B cell (primary cell): ENCODE measurements around the gene GAK. TPM values are rescaled to one million over a fixed set of nuclear protein-coding genes. Genes with fewer than 3 reads are reported as not detected.

Source experiments
- ATAC-seq: fragments of 200-7000 bp; cut with Tn5 transposase; one replicate; pipeline ENCODE4 v1.10.0; 2021; ENCODE audit warnings: low read depth, mild to moderate bottlenecking, moderate number of reproducible peaks, moderate library complexity
- CTCF ChIA-PET: fragments of 350-600 bp; sonication (Branson Sonifier 250); formaldehyde crosslinking; loops from one replicate; lab custom pipeline; 2021; ENCODE audit warnings: antibody characterized with exemption, inconsistent platforms; lab: Charles Lee
- POLR2A ChIA-PET: fragments of 350-600 bp; sonication (Branson Sonifier 250); formaldehyde crosslinking; loops from one replicate; lab custom pipeline; 2021; ENCODE audit warnings: antibody characterized with exemption; lab: Charles Lee
- DNase-seq: peaks from one replicate; pipeline ENCODE4 v3.0.0; 2013
- H2AFZ ChIP-seq: 2 replicates; pipeline ENCODE4 v1.6.1; 2012; ENCODE audit warnings: mild to moderate bottlenecking, low read depth, low read length; ENCODE audit not compliant: insufficient read depth, poor library complexity, severe bottlenecking
- H3K27ac ChIP-seq, 2 donors: 1 replicate in 1 of 2; 2 replicates in 1 of 2; pipeline ENCODE4 v1.5.1; 2012 to 2013; ENCODE audit warnings: low read length in 2 of 2, mild to moderate bottlenecking in 2 of 2, moderate library complexity in 1 of 2
- H3K27me3 ChIP-seq, 4 experiments: fragments of 200-600 bp in 1 of 4; sonication (generic) in 1 of 4; replicated peaks in 1 of 4; 1 replicate in 2 of 4; 2 replicates in 2 of 4; pipeline versions ENCODE4 v1.6.1 to v1.7.0; 2013 to 2016; ENCODE audit warnings: low read length in 3 of 4, mild to moderate bottlenecking in 2 of 4, mixed read lengths in 1 of 4, moderate library complexity in 1 of 4; ENCODE audit not compliant: insufficient read depth in 4 of 4, control insufficient read depth in 3 of 4; ENCODE audit errors: control extremely low read depth in 1 of 4
- H3K36me3 ChIP-seq, 2 experiments: replicated peaks in 1 of 2; 1 replicate in 1 of 2; 2 replicates in 1 of 2; pipeline versions ENCODE4 v1.6.1 to v1.7.1; 2013; ENCODE audit warnings: low read length in 1 of 2; ENCODE audit not compliant: insufficient read depth in 2 of 2, control insufficient read depth in 1 of 2; ENCODE audit errors: control extremely low read depth in 1 of 2, extremely low read depth in 1 of 2
- H3K4me1 ChIP-seq, 2 donors: fragments of 200-600 bp in 1 of 2; sonication (generic) in 1 of 2; 1 replicate in 1 of 2; 2 replicates in 1 of 2; pipeline versions ENCODE4 v1.5.1 to v1.6.1; 2013 to 2017; ENCODE audit warnings: low read length in 2 of 2; ENCODE audit not compliant: control insufficient read depth in 2 of 2, insufficient read depth in 2 of 2
- H3K4me2 ChIP-seq: replicated peaks from 2 replicates; pipeline ENCODE3; 2012; ENCODE audit warnings: mild to moderate bottlenecking, low read depth, low read length; ENCODE audit not compliant: poor library complexity, severe bottlenecking
- H3K4me3 ChIP-seq, 5 experiments: fragments of 200-600 bp in 1 of 5; sonication (generic) in 1 of 5; 1 replicate in 3 of 5; 2 replicates in 2 of 5; pipeline versions ENCODE4 v1.5.1 to v1.7.0; 2011 to 2016; ENCODE audit warnings: low read length in 4 of 5, mild to moderate bottlenecking in 4 of 5, low read depth in 2 of 5, control low read depth in 1 of 5, moderate library complexity in 1 of 5; ENCODE audit not compliant: insufficient read depth in 1 of 5; ENCODE audit errors: control extremely low read depth in 1 of 5, extremely low read depth in 1 of 5
- H3K79me2 ChIP-seq: fragments of 200-600 bp; sonication (generic); one replicate; pipeline ENCODE4 v1.6.0; 2016; ENCODE audit warnings: low read length; ENCODE audit not compliant: control insufficient read depth, insufficient read depth
- H3K9ac ChIP-seq: fragments of 200-600 bp; sonication (generic); 2 replicates; pipeline ENCODE4 v1.6.1; 2017; ENCODE audit warnings: mild to moderate bottlenecking, low read length, moderate library complexity
- H3K9me3 ChIP-seq, 3 donors: one replicate each; pipeline versions ENCODE4 v1.6.1 to v1.7.1; 2013; ENCODE audit warnings: low read length in 2 of 3; ENCODE audit not compliant: control insufficient read depth in 2 of 3, insufficient read depth in 1 of 3; ENCODE audit errors: control extremely low read depth in 1 of 3
- H4K20me1 ChIP-seq: 2 replicates; pipeline ENCODE4 v1.6.0; 2012; ENCODE audit warnings: mild to moderate bottlenecking, low read length; ENCODE audit not compliant: insufficient read depth, control insufficient read depth, poor library complexity, severe bottlenecking
- H3K27ac Mint-ChIP-seq: one replicate; pipeline ENCODE4 v1.8.0; 2021; ENCODE audit warnings: mixed read lengths
- H3K27me3 Mint-ChIP-seq: one replicate; pipeline ENCODE4 v1.8.0; 2021; ENCODE audit warnings: mixed read lengths
- H3K4me1 Mint-ChIP-seq: one replicate; pipeline ENCODE4 v1.8.0; 2021; ENCODE audit warnings: mixed read lengths
- H3K4me3 Mint-ChIP-seq: one replicate; pipeline ENCODE4 v1.8.0; 2021; ENCODE audit warnings: mixed read lengths
- H3K9me3 Mint-ChIP-seq: one replicate; pipeline ENCODE4 v1.8.0; 2022; ENCODE audit warnings: mixed read lengths; ENCODE audit not compliant: insufficient read depth
- CTCF ChIP-seq: fragments of 200-600 bp; IDR thresholded peaks from one replicate; pipeline ENCODE4 v1.8.0; 2022; ENCODE audit warnings: antibody characterized with exemption, mild to moderate bottlenecking
- EZH2 ChIP-seq: IDR thresholded peaks from 2 replicates; pipeline ENCODE4 v1.6.1; 2012; ENCODE audit warnings: borderline replicate concordance, low read depth, mild to moderate bottlenecking, moderate library complexity, low read length; ENCODE audit not compliant: insufficient read depth, poor library complexity, severe bottlenecking
- WGBS: methylation state at CpG from one replicate; pipeline ENCODE4 v1.1.5; 2013; ENCODE audit warnings: missing lambda C conversion rate; ENCODE audit not compliant: insufficient coverage; 5-methylcytosine and 5-hydroxymethylcytosine counted together
- intact Hi-C: fragments of 100-400 bp; cut with micrococcal nuclease; formaldehyde crosslinking; loops from one replicate; pipeline ENCODE4 v1.10.0; 2022
- polyA plus RNA-seq: library from polyadenylated mRNA; depleted of rRNA; stranded (reverse); fragments of >200 nt; gene quantifications from 2 replicates; pipeline ENCODE4 v1.2.3, GENCODE V29; 2012
- total RNA-seq, 2 donors: library from RNA; stranded (reverse); fragments of 120-200 nt in 1 of 2; gene quantifications; 1 replicate in 1 of 2; 2 replicates in 1 of 2; pipeline versions ENCODE4 v1.2.3 to v1.2.4, GENCODE V29; 2013 to 2022

Gene GAK
- total and polyA plus RNA-seq, 2 donors (not counting 1 experiment from before 2014, with no cell fraction given), result 113 to 283 TPM

- no peak overlapping the region for H3K9ac ChIP-seq
- ATAC-seq, result no peak
- intact Hi-C loops, result no loop called here
- H3K27me3 ChIP-seq, result no peaks in the 10 kb centered on the region
- peaks cover 0 to 18% of the 10 kb centered on the region in 2 donors for H3K4me1 ChIP-seq
- H3K4me2 ChIP-seq, result peak overlapping the region; percentile 51
- no peak overlapping the region for H3K27ac ChIP-seq
- no peaks in the 10 kb centered on the region for H3K27me3 Mint-ChIP-seq
- ChIA-PET CTCF (no interaction called here), POLR2A (no interaction called here)
- peaks cover 0 to 15% of the 10 kb centered on the region in 2 experiments for H3K36me3 ChIP-seq
- TF ChIP-seq EZH2 (no peak), CTCF (no peak)
- no peak overlapping the region for H3K27ac Mint-ChIP-seq
- H3K9me3 Mint-ChIP-seq, result no peaks in the 10 kb centered on the region
- no peak overlapping the region for H3K4me3 Mint-ChIP-seq
- no peaks in the 10 kb centered on the region for H3K9me3 ChIP-seq
- H3K4me1 Mint-ChIP-seq, result peaks cover 18% of the 10 kb centered on the region
- peaks cover 80% of the 10 kb centered on the region for H4K20me1 ChIP-seq
- WGBS, result 92% methylated on average over 19 of the region's 19 CpGs
- no peak for DNase-seq
- H3K79me2 ChIP-seq, result peaks cover 67% of the 10 kb centered on the region
- no peak overlapping the region for H3K4me3 ChIP-seq
- no peak overlapping the region for H2AFZ ChIP-seq
These were observed 15.4 kb upstream of the GAK start for GRCh38 chr4:947491-947971.

GRCh38 chr4:946517-947471 lies 14.7 kb upstream of the GAK start:
- ChIA-PET POLR2A (no interaction called here), CTCF (no interaction called here)
- Histone ChIP-seq H3K9me3 (no peaks in the 10 kb centered on the region), H3K79me2 (peaks cover 74% of the 10 kb centered on the region), H2AFZ (no peak overlapping the region), H3K4me2 (peak overlapping the region; percentile 51), H3K27ac (no peak overlapping the region), H3K36me3 (peaks cover 0 to 10% of the 10 kb centered on the region in 2 experiments), H3K4me3 (peak overlapping the region in 2 of 5 experiments; percentile 6 to 8), H3K9ac (no peak overlapping the region), H4K20me1 (peaks cover 77% of the 10 kb centered on the region), H3K4me1 (peaks cover 0 to 18% of the 10 kb centered on the region in 2 donors), H3K27me3 (no peaks in the 10 kb centered on the region)
- Mint-ChIP-seq H3K9me3 (no peaks in the 10 kb centered on the region), H3K4me3 (peak overlapping the region; percentile 66), H3K27ac (no peak overlapping the region), H3K4me1 (peaks cover 18% of the 10 kb centered on the region), H3K27me3 (no peaks in the 10 kb centered on the region)
- 43% methylated on average over 60 of the region's 62 CpGs for WGBS
- DNase-seq (no peak), ATAC-seq (peak; percentile 45)
- intact Hi-C loops, result no loop called here
- TF ChIP-seq CTCF (no peak), EZH2 (no peak)
